Neural cell (in vitro differentiated cells): ENCODE data around the gene IL22.

Experiments
- CTCF ChIP-seq: fragments of 450-650 bp; IDR thresholded peaks from 2 replicates; pipeline ENCODE4 v1.5.1; 2014; ENCODE audit warnings: antibody characterized with exemption, mild to moderate bottlenecking, moderate library complexity; ENCODE audit not compliant: poor library complexity, severe bottlenecking
- EP300 ChIP-seq: fragments of 450-650 bp; conservative IDR thresholded peaks from 2 replicates; pipeline ENCODE4 v1.6.1; 2014; ENCODE audit warnings: antibody characterized with exemption, mild to moderate bottlenecking, moderate library complexity; ENCODE audit not compliant: poor library complexity, severe bottlenecking
- EZH2 ChIP-seq: fragments of 200-600, 300-800 bp; shearing (Covaris generic), sonication (generic); IDR thresholded peaks from 2 replicates; pipeline ENCODE4 v1.6.1; 2014; ENCODE audit warnings: antibody characterized with exemption, low read length, borderline replicate concordance, mild to moderate bottlenecking; ENCODE audit not compliant: insufficient read depth, poor library complexity, severe bottlenecking
- POLR2AphosphoS5 ChIP-seq: IDR thresholded peaks from 2 replicates; pipeline ENCODE4 v1.6.1; 2012
- SMC3 ChIP-seq: fragments of 450-650 bp; conservative IDR thresholded peaks from 2 replicates; pipeline ENCODE4 v1.6.1; 2014; ENCODE audit warnings: antibody characterized with exemption, mild to moderate bottlenecking, moderate library complexity; ENCODE audit not compliant: poor library complexity
- TAF1 ChIP-seq: IDR thresholded peaks from 2 replicates; pipeline ENCODE4 v1.6.1; 2012; ENCODE audit warnings: low read depth
- TF ChIP-seq, protein P1 (sequence below): IDR thresholded peaks from 2 replicates; pipeline ENCODE4 v1.6.1; 2012; ENCODE audit warnings: borderline replicate concordance

- TF ChIP-seq CTCF (no peak), EP300 (no peak), SMC3 (no peak), EZH2 (no peak), TAF1 (no peak), POLR2AphosphoS5 (no peak)
- TF ChIP-seq, protein P1, sequence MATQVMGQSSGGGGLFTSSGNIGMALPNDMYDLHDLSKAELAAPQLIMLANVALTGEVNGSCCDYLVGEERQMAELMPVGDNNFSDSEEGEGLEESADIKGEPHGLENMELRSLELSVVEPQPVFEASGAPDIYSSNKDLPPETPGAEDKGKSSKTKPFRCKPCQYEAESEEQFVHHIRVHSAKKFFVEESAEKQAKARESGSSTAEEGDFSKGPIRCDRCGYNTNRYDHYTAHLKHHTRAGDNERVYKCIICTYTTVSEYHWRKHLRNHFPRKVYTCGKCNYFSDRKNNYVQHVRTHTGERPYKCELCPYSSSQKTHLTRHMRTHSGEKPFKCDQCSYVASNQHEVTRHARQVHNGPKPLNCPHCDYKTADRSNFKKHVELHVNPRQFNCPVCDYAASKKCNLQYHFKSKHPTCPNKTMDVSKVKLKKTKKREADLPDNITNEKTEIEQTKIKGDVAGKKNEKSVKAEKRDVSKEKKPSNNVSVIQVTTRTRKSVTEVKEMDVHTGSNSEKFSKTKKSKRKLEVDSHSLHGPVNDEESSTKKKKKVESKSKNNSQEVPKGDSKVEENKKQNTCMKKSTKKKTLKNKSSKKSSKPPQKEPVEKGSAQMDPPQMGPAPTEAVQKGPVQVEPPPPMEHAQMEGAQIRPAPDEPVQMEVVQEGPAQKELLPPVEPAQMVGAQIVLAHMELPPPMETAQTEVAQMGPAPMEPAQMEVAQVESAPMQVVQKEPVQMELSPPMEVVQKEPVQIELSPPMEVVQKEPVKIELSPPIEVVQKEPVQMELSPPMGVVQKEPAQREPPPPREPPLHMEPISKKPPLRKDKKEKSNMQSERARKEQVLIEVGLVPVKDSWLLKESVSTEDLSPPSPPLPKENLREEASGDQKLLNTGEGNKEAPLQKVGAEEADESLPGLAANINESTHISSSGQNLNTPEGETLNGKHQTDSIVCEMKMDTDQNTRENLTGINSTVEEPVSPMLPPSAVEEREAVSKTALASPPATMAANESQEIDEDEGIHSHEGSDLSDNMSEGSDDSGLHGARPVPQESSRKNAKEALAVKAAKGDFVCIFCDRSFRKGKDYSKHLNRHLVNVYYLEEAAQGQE, result no peak
These were observed 17.0 kb upstream of the IL22 start for GRCh38 chr12:68270358-68270757.
